T-helper 2 cell treated with Interferon-gamma antibody and Interleukin-4, amounts not matched to agents 5 μg/mL and 100 μg/mL, for 36 hours (primary cell): ENCODE data around the gene SPG7.
A peak's percentile ranks its signal among the peaks of the same experiment; 100 is the strongest.
"Not testable (repeated sequence)": the region's sequence is repeated elsewhere in the genome, so short reads cannot be mapped to it uniquely, and the experiment has no call there.

Experiments
- DNase-seq: peaks from one replicate; pipeline ENCODE4 v3.0.0; 2021; ENCODE audit warnings: low spot score
- H3K27ac Mint-ChIP-seq: one replicate; pipeline ENCODE4 v1.8.0; 2021; ENCODE audit warnings: mild to moderate bottlenecking, mixed read lengths
- H3K27me3 Mint-ChIP-seq: one replicate; pipeline ENCODE4 v1.8.0; 2021; ENCODE audit warnings: low read depth, mixed read lengths
- H3K36me3 Mint-ChIP-seq: one replicate; pipeline ENCODE4 v1.8.0; 2021; ENCODE audit warnings: low read depth, mixed read lengths
- H3K4me1 Mint-ChIP-seq: one replicate; pipeline ENCODE4 v1.8.0; 2021; ENCODE audit warnings: low read depth, mixed read lengths
- H3K4me3 Mint-ChIP-seq: one replicate; pipeline ENCODE4 v1.8.0; 2022; ENCODE audit warnings: mild to moderate bottlenecking, moderate library complexity, mixed read lengths
- H3K9me3 Mint-ChIP-seq: one replicate; pipeline ENCODE4 v1.8.0; 2021; ENCODE audit warnings: mixed read lengths

Gene SPG7

GRCh38 chr16:89507834-89508590 lies at the start of gene SPG7:
TSS of gene SPG7 (plus strand) at chr16:89508403. CDS start at chr16:89508418, 15 bp downstream.
- H3K27ac Mint-ChIP-seq, result peak within 1 kb of the TSS; percentile 92
- DNase-seq, result peak; percentile 93
- H3K4me1 Mint-ChIP-seq, result peaks cover 19% of the 10 kb centered on the region
- H3K9me3 Mint-ChIP-seq, result no peaks in the 10 kb centered on the region
- H3K36me3 Mint-ChIP-seq, result peaks cover 16% of the 10 kb centered on the region
- H3K27me3 Mint-ChIP-seq, result no peaks in the 10 kb centered on the region
- H3K4me3 Mint-ChIP-seq, result peak within 1 kb of the TSS; percentile 96

GRCh38 chr16:89458551-89458950 lies 49.7 kb upstream of the SPG7 start:
- Mint-ChIP-seq H3K27ac (peak overlapping the region; percentile 27), H3K27me3 (no peaks in the 10 kb centered on the region), H3K4me1 (peaks cover 38% of the 10 kb centered on the region), H3K9me3 (no peaks in the 10 kb centered on the region), H3K4me3 (no peak overlapping the region), H3K36me3 (peaks cover 25% of the 10 kb centered on the region)
- no peak for DNase-seq

- Mint-ChIP-seq H3K36me3 (peaks cover 22% of the 10 kb centered on the region), H3K4me1 (peaks cover 33% of the 10 kb centered on the region), H3K27ac (peak overlapping the region; percentile 27), H3K27me3 (no peaks in the 10 kb centered on the region), H3K4me3 (no peak overlapping the region), H3K9me3 (no peaks in the 10 kb centered on the region)
- no peak for DNase-seq
Observed at GRCh38 chr16:89458967-89459366, 49.2 kb upstream of the SPG7 start.

- DNase-seq, result no peak
- no peaks in the 10 kb centered on the region for H3K9me3 Mint-ChIP-seq
- H3K36me3 Mint-ChIP-seq, result peaks cover 22% of the 10 kb centered on the region
- no peaks in the 10 kb centered on the region for H3K27me3 Mint-ChIP-seq
- no peak overlapping the region for H3K4me3 Mint-ChIP-seq
- peak overlapping the region; percentile 3 for H3K27ac Mint-ChIP-seq
- peaks cover 32% of the 10 kb centered on the region for H3K4me1 Mint-ChIP-seq
Observed at GRCh38 chr16:89460556-89460955, 47.6 kb upstream of the SPG7 start.

GRCh38 chr16:89461890-89462289 lies 46.3 kb upstream of the SPG7 start:
- H3K27me3 Mint-ChIP-seq, H3K4me3 Mint-ChIP-seq, DNase-seq, H3K9me3 Mint-ChIP-seq: not testable (repeated sequence)
- Mint-ChIP-seq H3K27ac (peak overlapping the region; percentile 2), H3K36me3 (peaks cover 16% of the 10 kb centered on the region), H3K4me1 (peaks cover 25% of the 10 kb centered on the region)

- not testable (repeated sequence) for H3K9me3 Mint-ChIP-seq, H3K27ac Mint-ChIP-seq, H3K4me3 Mint-ChIP-seq, DNase-seq, H3K27me3 Mint-ChIP-seq
- H3K36me3 Mint-ChIP-seq, result peaks cover 14% of the 10 kb centered on the region
- peaks cover 28% of the 10 kb centered on the region for H3K4me1 Mint-ChIP-seq
Observed at GRCh38 chr16:89462639-89463038, 45.6 kb upstream of the SPG7 start.

GRCh38 chr16:89463312-89463711 lies 44.9 kb upstream of the SPG7 start:
- not testable (repeated sequence) for H3K4me3 Mint-ChIP-seq
- H3K4me1 Mint-ChIP-seq, result peaks cover 31% of the 10 kb centered on the region

GRCh38 chr16:89466920-89467319 lies 41.3 kb upstream of the SPG7 start:
- Mint-ChIP-seq H3K4me3 (no peak overlapping the region), H3K4me1 (peaks cover 29% of the 10 kb centered on the region), H3K27me3 (no peaks in the 10 kb centered on the region), H3K36me3 (peaks cover 5% of the 10 kb centered on the region), H3K27ac (no peak overlapping the region), H3K9me3 (no peaks in the 10 kb centered on the region)
- no peak for DNase-seq

More at GRCh38 chr16:89463312-89463711, 44.9 kb upstream of the SPG7 start:
- peaks cover 13% of the 10 kb centered on the region for H3K36me3 Mint-ChIP-seq
- not testable (repeated sequence) for H3K27ac Mint-ChIP-seq, DNase-seq, H3K9me3 Mint-ChIP-seq, H3K27me3 Mint-ChIP-seq

- H3K27me3 Mint-ChIP-seq, result no peaks in the 10 kb centered on the region
- H3K27ac Mint-ChIP-seq, result peak overlapping the region; percentile 31
- peaks cover 34% of the 10 kb centered on the region for H3K4me1 Mint-ChIP-seq
- H3K36me3 Mint-ChIP-seq, result peaks cover 8% of the 10 kb centered on the region
- no peak for DNase-seq
- no peak overlapping the region for H3K4me3 Mint-ChIP-seq
- H3K9me3 Mint-ChIP-seq, result no peaks in the 10 kb centered on the region
Observed at GRCh38 chr16:89467382-89467781, 40.8 kb upstream of the SPG7 start.

GRCh38 chr16:89472711-89473075 lies 35.5 kb upstream of the SPG7 start:
- Mint-ChIP-seq H3K4me1 (peaks cover 61% of the 10 kb centered on the region), H3K9me3 (no peaks in the 10 kb centered on the region), H3K36me3 (peaks cover 24% of the 10 kb centered on the region), H3K4me3 (peak overlapping the region; percentile 26), H3K27ac (peak overlapping the region; percentile 74), H3K27me3 (no peaks in the 10 kb centered on the region)
- DNase-seq, result no peak

- Mint-ChIP-seq H3K36me3 (peaks cover 24% of the 10 kb centered on the region), H3K27me3 (no peaks in the 10 kb centered on the region), H3K9me3 (no peaks in the 10 kb centered on the region), H3K4me1 (peaks cover 62% of the 10 kb centered on the region), H3K4me3 (peak overlapping the region; percentile 26), H3K27ac (peak overlapping the region; percentile 70)
- DNase-seq, result no peak
Observed at GRCh38 chr16:89473136-89473712, 35.0 kb upstream of the SPG7 start.

- H3K9me3 Mint-ChIP-seq, result no peaks in the 10 kb centered on the region
- peaks cover 68% of the 10 kb centered on the region for H3K4me1 Mint-ChIP-seq
- no peaks in the 10 kb centered on the region for H3K27me3 Mint-ChIP-seq
- peak overlapping the region; percentile 63 for H3K4me3 Mint-ChIP-seq
- peaks cover 23% of the 10 kb centered on the region for H3K36me3 Mint-ChIP-seq
- no peak for DNase-seq
- H3K27ac Mint-ChIP-seq, result peak overlapping the region; percentile 67
Observed at GRCh38 chr16:89473791-89474414, 34.3 kb upstream of the SPG7 start.

GRCh38 chr16:89475144-89475543 lies 33.1 kb upstream of the SPG7 start:
- DNase-seq, result no peak
- Mint-ChIP-seq H3K4me1 (peaks cover 70% of the 10 kb centered on the region), H3K4me3 (no peak overlapping the region), H3K36me3 (peaks cover 21% of the 10 kb centered on the region), H3K27ac (peak overlapping the region; percentile 41), H3K9me3 (no peaks in the 10 kb centered on the region), H3K27me3 (no peaks in the 10 kb centered on the region)

- peaks cover 24% of the 10 kb centered on the region for H3K36me3 Mint-ChIP-seq
- peaks cover 73% of the 10 kb centered on the region for H3K4me1 Mint-ChIP-seq
- no peaks in the 10 kb centered on the region for H3K27me3 Mint-ChIP-seq
- H3K4me3 Mint-ChIP-seq, result peak overlapping the region; percentile 18
- H3K9me3 Mint-ChIP-seq, result no peaks in the 10 kb centered on the region
- peak overlapping the region; percentile 9 for H3K27ac Mint-ChIP-seq
- no peak for DNase-seq
Observed at GRCh38 chr16:89476379-89476778, 31.8 kb upstream of the SPG7 start.
